Testis (tissue), 3 donors: Measurements from ENCODE around the gene ZKSCAN8. TPM values are rescaled to one million over a fixed set of nuclear protein-coding genes. Genes with fewer than 3 reads are reported as not detected.
A peak's percentile ranks its signal among the peaks of the same experiment; 100 is the strongest.
"Not testable (repeated sequence)": the region's sequence is repeated elsewhere in the genome, so short reads cannot be mapped to it uniquely, and the experiment has no call there.

Experiments
- DNase-seq: peaks from one replicate; pipeline ENCODE4 v3.0.0-alpha.2; 2019
- H3K27ac ChIP-seq, 2 donors: fragments of 200-600 bp; sonication (generic); one replicate each; pipeline ENCODE4 v1.5.1; 2019
- H3K27me3 ChIP-seq: fragments of 200-600 bp; sonication (generic); one replicate; pipeline ENCODE4 v1.5.1; 2019
- H3K36me3 ChIP-seq: fragments of 200-600 bp; sonication (generic); one replicate; pipeline ENCODE4 v1.5.1; 2017; ENCODE audit warnings: low read depth; ENCODE audit errors: missing control alignments
- H3K4me1 ChIP-seq: fragments of 200-600 bp; sonication (generic); one replicate; pipeline ENCODE4 v1.5.1; 2019
- H3K4me3 ChIP-seq, 2 donors: fragments of 200-600 bp; sonication (generic); one replicate each; pipeline ENCODE4 v1.5.1; 2017 to 2019
- H3K9me3 ChIP-seq: fragments of 200-600 bp; sonication (generic); one replicate; pipeline ENCODE4 v1.5.1; 2017
- CTCF ChIP-seq, 3 experiments: fragments of 450-650 bp in 2 of 3; fragments of 200-600 bp in 1 of 3; sonication (generic) in 1 of 3; IDR thresholded peaks; one replicate each; pipeline ENCODE4 v1.5.1; 2016 to 2019; ENCODE audit warnings: antibody characterized with exemption in 3 of 3, mild to moderate bottlenecking in 2 of 3, moderate library complexity in 1 of 3
- POLR2A ChIP-seq: fragments of 450-650 bp; IDR thresholded peaks from one replicate; pipeline ENCODE4 v1.6.1; 2017; ENCODE audit warnings: antibody characterized with exemption, mild to moderate bottlenecking, moderate library complexity
- WGBS, 2 donors: methylation state at CpG; one replicate each; pipeline ENCODE4 v1.1.5; 2018; 5-methylcytosine and 5-hydroxymethylcytosine counted together
- intact Hi-C: fragments of 100-400 bp; cut with DNase I; formaldehyde crosslinking; loops from one replicate; pipeline ENCODE4 v1.15.1; 2023; ENCODE audit warnings: low total_unique reads
- polyA plus RNA-seq: library from polyadenylated mRNA; stranded (reverse); fragments of 350-450 nt; fragmentation: Illumina TruSeq; extraction: RNeasy Lipid Tissue Mini Kit (QIAGEN cat#74804); gene quantifications from one replicate; pipeline ENCODE4 v1.2.3, GENCODE V29; 2014; ENCODE audit warnings: low read depth, low replicate concordance; ENCODE audit not compliant: insufficient read depth
- total RNA-seq, 2 donors: library from RNA; depleted of rRNA; stranded (reverse); fragments of >200 nt; gene quantifications; one replicate each; pipeline ENCODE4 v1.2.3, GENCODE V29; 2016

ZKSCAN8 gene
- total and polyA plus RNA-seq, 3 donors from 2014 or later = 20.9 to 36.4 (median 34.1) TPM

DNA sequence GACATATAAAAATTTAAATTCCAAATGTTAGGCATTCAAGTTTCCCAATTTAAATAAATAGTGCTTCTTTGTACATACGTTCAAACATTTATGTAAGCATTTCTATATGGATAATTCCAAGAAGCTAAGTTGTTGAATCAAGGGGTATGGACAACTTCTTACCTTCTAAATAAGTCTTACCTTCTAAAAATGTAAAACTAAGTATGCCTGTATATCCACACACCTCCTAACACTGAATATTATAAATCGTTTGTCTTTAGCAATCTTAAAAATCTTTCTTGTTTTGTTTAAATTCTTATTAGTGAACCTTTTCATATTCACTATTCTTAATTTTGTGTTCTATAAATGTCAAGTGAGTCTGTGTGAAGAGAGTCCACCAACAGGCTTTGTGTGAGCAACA lies 19.8 kb upstream of the ZKSCAN8 start:
- 92 to 97% methylated on average over 2 of the region's 2 CpGs for WGBS, 2 donors
- no peak for DNase-seq
- peaks cover 8% of the 10 kb centered on the region for H3K4me1 ChIP-seq
- H3K4me3 ChIP-seq = no peak overlapping the region
- no peak for TF ChIP-seq CTCF (IDR thresholded peaks at IDR 0.05)
- TF ChIP-seq POLR2A = no peak
- intact Hi-C loops = no loop called here
- H3K9me3 ChIP-seq = no peaks in the 10 kb centered on the region
- no peaks in the 10 kb centered on the region for H3K36me3 ChIP-seq
- no peak overlapping the region for H3K27ac ChIP-seq
- H3K27me3 ChIP-seq = no peaks in the 10 kb centered on the region

GRCh38 chr6:28122283-28122682 lies 19.4 kb upstream of the ZKSCAN8 start:
- WGBS, 2 donors = 91 to 95% methylated on average over 5 of the region's 5 CpGs
- H3K27me3 ChIP-seq, H3K27ac ChIP-seq, DNase-seq, H3K4me1 ChIP-seq, H3K4me3 ChIP-seq, intact Hi-C loops, H3K36me3 ChIP-seq, H3K9me3 ChIP-seq: not testable (repeated sequence)

GRCh38 chr6:28124350-28124970 lies 17.2 kb upstream of the ZKSCAN8 start, which contains the start of gene ZSCAN16:
Gene ZSCAN16 (plus strand): TSS chr6:28124609. CDS start chr6:28125444, 835 bp downstream.
- H3K36me3 ChIP-seq = no peaks in the 10 kb centered on the region
- intact Hi-C loops = no loop called here
- H3K27ac ChIP-seq = peak within 1 kb of the TSS in 1 of 2 donors; percentile 27

DNA sequence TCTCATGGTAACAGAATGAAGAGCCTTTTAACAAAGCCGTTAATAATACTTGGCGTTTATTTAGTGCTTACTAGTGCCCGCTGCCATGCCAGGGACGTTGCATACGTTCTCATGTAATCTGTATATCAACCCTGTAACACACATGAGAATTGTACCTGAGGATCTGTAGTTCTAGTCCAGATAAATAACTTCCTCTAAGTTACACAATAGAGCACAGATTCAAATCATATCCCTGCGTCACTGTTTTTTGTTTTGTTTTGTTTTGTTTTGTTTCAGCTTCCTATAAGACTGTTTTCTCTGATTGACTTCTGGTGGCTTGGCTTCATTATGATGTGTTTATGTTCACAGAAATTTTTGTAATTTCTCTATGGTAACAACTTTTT lies 16.7 kb upstream of the ZKSCAN8 start:
- intact Hi-C loops = no loop called here

More at GRCh38 chr6:28124350-28124970, 17.2 kb upstream of the ZKSCAN8 start, which contains the start of gene ZSCAN16:
- peak within 1 kb of the TSS; percentile 45 to 71 for H3K4me3 ChIP-seq
- WGBS, 2 donors = 0 to 1% methylated on average over 28 of the region's 28 CpGs
- peak; percentile 92 for DNase-seq
- peaks cover 8% of the 10 kb centered on the region for H3K4me1 ChIP-seq
- TF ChIP-seq POLR2A (no peak), CTCF (IDR thresholded peaks at IDR 0.05) (no peak)
- no peaks in the 10 kb centered on the region for H3K27me3 ChIP-seq
- no peaks in the 10 kb centered on the region for H3K9me3 ChIP-seq

DNA sequence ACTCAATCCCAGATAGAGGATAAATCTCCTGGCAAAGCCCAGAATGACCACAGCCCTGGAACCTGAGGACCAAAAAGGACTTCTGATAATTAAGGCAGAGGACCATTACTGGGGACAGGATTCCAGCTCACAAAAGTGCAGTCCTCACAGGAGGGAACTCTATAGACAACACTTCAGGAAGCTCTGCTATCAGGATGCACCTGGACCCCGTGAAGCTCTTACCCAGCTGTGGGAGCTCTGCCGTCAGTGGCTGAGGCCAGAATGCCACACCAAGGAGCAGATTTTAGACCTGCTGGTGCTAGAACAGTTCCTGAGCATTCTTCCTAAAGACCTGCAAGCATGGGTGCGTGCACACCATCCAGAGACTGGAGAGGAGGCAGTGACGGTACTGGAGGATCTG lies 16.3 kb upstream of the ZKSCAN8 start:
- peaks cover 8% of the 10 kb centered on the region for H3K4me1 ChIP-seq
- intact Hi-C loops = no loop called here
- DNase-seq = no peak
- no peak overlapping the region for H3K27ac ChIP-seq
- no peaks in the 10 kb centered on the region for H3K27me3 ChIP-seq
- no peak for TF ChIP-seq POLR2A
- no peak for TF ChIP-seq CTCF (IDR thresholded peaks at IDR 0.05)
- WGBS, 2 donors = 73 to 85% methylated on average over 2 to 4 of the region's 4 CpGs
- H3K4me3 ChIP-seq = no peak overlapping the region
- no peaks in the 10 kb centered on the region for H3K9me3 ChIP-seq
- no peaks in the 10 kb centered on the region for H3K36me3 ChIP-seq

More for the DNA sequence above, 16.7 kb upstream of the ZKSCAN8 start:
- H3K27ac ChIP-seq = no peak overlapping the region
- H3K36me3 ChIP-seq = no peaks in the 10 kb centered on the region
- H3K27me3 ChIP-seq = no peaks in the 10 kb centered on the region
- H3K4me3 ChIP-seq = peak overlapping the region; percentile 45 to 71
- peaks cover 8% of the 10 kb centered on the region for H3K4me1 ChIP-seq
- TF ChIP-seq POLR2A = no peak
- TF ChIP-seq CTCF (IDR thresholded peaks at IDR 0.05) = no peak
- no peak for DNase-seq
- WGBS, 2 donors = 5 to 8% methylated on average over 6 of the region's 6 CpGs
- H3K9me3 ChIP-seq = no peaks in the 10 kb centered on the region
